Epithelial cell of prostate (primary cell): ENCODE data around the gene TENT5C.
A peak's percentile ranks its signal among the peaks of the same experiment; 100 is the strongest.

Source experiments
- DNase-seq: peaks from one replicate; pipeline ENCODE4 v3.0.0-alpha.2; 2011; ENCODE audit warnings: low read depth, low spot score
- H3K27ac ChIP-seq: fragments of 450-650 bp; 2 replicates; pipeline ENCODE4 v1.5.1; 2017; ENCODE audit warnings: mild to moderate bottlenecking

Gene TENT5C

DNA sequence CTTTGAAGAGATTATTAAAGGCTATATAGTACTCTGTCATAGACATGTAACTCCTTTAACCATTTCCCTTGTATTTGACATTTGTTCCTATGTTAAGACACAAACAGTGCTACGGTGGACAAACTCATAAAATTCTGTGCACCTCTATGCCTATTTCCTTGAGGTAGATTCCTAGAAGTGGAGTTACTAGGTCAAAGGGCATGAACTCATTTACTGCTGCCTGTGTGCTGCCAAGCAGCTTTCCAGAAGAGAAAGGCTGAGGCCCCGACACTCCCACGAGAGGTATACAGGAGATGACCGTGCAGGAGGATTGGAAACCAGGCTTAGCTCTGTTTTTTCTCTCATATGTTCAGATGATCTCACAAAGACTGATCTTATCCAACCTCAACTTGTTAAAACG, 34.4 kb upstream of the TENT5C start:
- peak overlapping the region; percentile 7 for H3K27ac ChIP-seq
- no peak for DNase-seq

DNA sequence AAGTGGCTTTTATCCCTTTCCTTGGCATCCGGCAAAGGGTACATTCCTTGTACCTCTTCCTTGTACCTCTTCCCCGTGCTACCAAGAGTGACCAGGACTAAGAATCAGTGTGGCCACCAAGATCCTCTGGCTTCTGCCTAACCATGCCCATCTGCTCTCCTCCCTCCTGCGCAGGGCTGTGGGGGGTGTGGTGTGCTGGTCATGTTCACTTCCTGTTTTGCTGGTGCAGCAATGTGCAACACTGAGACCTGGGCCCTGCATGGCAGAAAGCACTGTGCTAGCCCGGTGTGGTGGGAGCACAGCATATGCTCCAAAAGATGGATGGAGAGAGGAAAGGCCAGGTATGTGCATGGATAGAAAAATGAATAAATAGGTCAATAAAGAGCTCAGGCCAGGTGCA, 33.3 kb upstream of the TENT5C start:
- no peak for DNase-seq
- H3K27ac ChIP-seq, result no peak overlapping the region

DNA sequence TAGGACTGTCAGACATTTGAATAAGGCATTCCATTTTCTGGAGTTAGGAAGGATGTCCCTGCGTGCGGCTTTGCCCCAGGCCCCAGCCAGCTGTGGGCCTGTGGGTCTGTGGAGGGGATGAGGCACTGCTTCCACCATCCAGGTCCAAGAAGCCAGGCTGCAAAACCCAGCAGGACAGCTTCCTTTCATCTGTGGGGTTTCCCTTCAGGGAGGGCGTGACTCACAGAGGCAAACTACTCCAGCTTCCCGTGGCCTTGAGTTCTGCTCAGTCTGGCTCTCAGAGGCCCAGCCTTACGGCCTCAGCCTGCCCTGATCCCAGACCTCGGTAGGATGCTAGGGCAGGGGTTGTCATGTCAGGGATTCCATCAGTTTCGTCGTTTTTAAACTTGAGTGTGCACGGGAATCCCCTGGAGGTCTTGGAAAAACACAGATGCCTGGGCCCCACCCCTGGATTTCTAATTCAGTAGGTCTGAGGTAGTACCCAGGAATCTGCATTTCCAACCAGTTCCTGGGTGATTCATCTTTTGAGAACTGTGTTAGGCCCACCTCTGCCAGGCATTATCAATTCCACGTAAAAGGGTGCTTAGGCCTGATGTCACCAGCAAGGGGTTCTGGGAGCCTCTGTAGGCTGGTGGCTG, 32.3 kb upstream of the TENT5C start:
- no peak for DNase-seq
- no peak overlapping the region for H3K27ac ChIP-seq

DNA sequence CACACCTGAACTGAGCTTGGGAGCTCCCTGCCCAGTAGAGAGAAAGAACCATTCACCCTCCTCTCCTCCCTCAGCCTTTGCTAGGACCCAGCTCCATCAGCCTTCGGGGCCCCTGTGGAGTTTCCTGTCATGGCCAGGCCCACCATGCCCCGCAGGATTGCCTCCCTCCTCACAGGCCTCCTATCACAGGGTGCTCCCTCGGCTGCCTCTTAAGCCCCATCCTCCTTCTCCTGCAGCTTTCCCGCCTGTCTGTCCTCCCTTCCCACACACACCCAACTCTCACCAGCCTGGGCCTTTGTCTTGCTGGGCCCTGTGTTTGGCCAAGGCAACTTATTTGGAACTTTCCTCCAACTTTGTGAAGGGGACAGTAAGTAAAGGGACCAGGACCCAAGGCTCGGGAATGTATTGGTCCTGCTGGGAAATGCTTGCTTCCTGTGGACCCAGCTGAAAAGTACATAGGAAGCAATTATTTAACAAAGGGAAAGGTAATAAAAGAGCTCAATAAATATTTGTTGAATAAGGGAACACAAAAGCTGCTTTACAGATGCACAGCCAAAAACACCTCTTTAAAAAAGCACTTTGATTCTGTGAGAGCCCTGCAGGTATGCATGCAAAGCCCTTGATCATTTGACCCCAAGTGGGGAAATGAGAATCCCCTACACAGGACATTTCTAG, 31.6 kb upstream of the TENT5C start:
- H3K27ac ChIP-seq, result no peak overlapping the region
- no peak for DNase-seq

DNA sequence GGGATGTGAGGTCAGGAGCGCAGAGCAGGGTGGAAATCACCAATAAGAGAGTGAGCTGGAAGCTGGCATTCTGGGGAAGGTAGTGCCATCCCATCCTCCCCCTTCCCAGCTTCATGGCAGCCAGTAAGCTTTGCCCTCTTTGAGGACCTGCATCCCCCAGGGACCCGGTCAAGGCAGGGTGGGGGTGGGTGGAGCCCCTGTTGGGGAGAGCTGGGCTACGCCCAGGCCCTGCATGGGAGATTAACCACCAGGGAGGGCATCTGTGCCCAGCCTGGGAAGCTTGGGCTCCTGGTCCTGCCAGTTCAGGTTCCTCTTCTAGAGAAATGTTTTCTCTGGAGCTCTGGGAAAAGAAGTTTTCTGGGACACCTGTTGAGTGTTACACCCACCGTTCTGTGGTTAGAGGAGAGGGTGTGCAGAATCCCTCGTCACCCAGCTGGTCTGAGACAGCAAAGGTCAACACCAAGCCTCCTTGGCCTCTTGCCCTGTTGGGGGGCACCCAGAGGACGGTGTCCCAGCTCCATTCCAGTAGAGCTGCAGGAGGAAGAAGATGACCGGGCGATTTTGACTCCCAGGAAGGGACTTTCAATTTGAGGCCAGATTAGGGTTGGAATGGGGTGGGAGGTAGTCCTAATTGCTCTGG, 30.1 kb upstream of the TENT5C start:
- no peak for DNase-seq
- no peak overlapping the region for H3K27ac ChIP-seq

DNA sequence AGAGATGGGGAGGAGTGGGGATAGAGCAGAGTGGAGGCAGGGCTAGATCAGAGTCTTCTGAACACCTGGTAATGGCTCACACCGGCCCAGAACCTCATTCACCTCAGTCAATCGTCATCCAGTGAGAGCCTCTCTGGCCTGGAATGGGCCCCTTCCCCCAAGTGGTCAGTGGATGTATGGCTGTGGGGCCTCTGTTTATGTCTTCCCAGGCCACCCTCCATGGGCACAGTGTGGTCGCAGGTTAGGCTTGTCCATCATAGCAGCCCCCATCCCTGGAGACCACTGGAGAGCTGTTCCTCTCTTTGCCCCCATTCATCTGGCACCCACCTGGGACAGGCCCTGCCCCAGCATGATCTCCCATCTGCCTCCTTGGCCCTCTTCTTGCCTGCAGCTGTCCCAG, 29.6 kb upstream of the TENT5C start:
- no peak for DNase-seq
- no peak overlapping the region for H3K27ac ChIP-seq

DNA sequence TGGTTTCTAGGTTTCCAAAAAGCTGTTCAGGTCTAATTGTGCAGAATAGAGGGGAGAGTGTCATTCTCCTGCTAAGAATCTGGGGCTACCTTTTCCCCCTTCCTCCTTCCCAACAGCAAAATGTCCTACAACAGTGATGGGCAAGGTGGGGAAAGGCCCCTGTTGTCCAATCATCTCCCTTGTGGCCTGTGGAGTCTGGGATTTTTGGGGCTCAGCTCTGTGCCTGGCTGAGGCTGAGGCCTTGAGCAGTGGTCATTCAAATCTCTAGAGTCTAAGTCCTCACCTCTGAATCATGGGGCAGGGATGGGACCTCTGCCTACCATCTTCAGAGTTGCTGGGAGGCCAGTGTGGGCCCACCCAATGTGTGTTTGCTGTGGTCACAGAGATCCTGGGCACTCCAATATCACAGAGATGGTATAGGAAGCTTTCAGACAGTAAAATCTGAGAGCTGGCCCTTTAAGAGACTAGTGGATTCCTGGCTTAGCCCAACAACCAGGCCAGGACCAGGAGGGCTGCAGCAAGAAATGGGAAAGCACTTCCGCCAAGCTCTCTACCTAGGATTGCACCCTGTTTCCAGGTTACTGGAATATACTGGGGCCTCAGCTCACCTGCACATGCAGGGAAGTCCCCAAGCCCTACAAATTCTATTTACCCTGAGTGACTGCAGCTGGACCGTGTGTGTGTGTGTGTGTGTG, 28.5 kb upstream of the TENT5C start:
- H3K27ac ChIP-seq, result no peak overlapping the region
- no peak for DNase-seq

DNA sequence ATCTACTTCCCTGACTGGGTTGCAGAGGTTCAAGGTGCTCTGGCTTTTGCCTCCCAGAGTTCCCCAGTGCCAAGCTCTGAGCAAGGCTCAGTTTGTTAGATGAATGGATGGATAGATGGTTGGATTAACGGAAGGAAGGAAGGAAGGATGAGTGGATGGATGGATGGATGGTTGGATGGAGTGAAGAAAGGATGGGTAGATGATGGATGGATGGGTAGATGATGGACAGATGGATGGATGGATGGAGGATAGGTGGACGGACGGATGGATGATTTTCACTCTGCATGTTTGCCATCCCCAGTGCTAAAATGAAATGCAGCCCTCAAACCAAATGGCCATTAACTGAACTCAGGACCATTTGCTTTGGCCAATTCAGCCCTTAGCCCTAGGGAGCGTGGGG, 27.4 kb upstream of the TENT5C start:
- H3K27ac ChIP-seq, result no peak overlapping the region
- no peak for DNase-seq

DNA sequence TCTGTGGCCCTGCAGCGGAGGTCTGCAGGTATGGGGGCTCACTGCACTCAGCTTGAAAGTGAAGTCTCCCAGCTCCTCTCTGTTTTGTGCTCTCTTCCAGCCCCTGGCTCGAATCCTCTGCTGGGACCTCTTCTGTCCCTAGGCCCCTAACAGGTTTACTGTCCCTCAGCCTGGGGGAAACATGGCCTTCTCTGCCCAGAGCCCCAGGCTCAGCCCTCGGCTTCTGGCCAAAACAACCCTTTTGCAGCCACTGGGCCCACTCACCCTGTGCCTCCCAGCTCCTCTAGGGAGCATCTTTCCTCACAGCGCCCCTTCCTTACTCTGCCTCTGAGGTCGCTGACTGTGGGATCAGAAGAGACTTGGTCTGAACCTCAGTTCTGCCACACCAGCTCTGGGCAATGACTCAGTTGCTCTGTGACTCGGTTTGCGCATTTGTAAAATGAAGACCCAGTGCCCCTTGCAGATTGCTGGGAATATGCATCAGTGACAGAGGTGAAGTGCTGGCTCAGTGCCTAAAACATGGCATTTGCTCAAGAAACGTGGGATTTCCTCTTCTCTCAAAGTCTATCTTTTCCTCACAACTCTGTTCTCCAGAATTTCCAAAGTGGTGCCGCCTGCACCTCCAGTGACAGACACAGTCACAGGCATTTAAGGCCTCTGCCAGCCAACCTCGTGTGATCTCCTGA, 26.5 kb upstream of the TENT5C start:
- no peak overlapping the region for H3K27ac ChIP-seq
- no peak for DNase-seq

DNA sequence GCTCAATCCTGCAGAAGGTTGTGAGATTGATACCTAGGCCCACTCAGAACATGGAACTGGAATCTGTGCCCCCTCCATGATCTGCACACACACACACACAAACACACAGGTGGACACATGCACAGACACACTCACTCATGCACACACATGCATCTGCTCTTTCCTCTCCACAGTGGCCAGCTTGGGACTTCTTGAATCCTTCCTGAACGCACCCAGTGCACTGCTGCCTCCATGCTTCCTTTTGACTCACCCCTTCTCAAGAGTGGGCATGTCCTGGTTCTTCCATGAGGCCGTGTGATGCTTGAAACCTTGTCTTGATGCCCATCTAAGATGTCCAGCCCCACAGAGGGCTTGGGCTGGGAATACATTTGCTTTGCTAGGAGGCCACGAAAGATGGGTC, 25.4 kb upstream of the TENT5C start:
- no peak for DNase-seq
- H3K27ac ChIP-seq, result no peak overlapping the region

DNA sequence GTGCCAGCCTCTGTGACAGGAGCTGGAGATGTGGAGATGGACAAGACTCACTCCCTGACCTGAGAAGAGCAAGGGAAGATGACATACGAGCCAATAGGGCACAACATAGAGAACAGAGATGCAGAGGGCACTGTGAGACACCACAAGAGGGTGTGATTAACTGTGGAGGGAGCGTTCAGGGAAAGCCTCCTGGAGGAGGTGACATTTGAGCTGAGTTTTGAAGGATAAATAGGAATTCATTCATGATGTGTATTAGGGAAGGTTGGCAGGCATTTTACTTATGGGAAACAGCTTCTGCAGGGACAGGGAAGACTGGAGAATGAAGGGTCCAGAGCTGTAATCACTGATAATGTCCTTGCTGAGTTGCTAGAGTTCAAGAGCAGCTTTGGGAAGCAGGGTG, 25.0 kb upstream of the TENT5C start:
- H3K27ac ChIP-seq, result no peak overlapping the region
- DNase-seq, result no peak

DNA sequence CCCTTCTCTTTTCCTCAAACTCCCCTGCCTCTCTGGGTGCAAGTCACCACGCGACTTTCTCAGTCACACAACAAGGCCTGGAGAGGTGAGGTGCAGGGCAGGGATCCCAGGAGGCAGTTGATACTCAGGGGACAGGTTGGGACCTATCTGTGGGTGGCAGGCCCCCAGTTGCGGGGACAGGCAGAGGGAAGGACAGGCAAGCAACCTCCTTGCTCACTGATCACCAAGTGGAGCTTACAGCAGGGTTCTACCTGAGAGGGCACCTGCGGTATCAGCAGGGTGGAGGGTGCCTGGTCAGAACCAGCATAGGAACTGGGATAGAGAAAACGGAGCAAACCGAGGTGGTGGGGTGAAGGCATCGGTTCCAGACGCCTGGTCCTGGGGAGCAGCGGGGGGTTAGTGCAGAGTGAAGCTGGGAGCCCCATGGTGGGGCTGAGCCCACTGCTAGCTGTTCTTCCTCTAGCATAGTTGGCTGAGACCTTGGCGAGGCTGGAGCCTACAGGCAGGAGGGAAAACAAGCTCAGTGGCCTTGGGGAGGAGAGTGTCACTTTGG, 24.4 kb upstream of the TENT5C start:
- no peak overlapping the region for H3K27ac ChIP-seq
- DNase-seq, result no peak

DNA sequence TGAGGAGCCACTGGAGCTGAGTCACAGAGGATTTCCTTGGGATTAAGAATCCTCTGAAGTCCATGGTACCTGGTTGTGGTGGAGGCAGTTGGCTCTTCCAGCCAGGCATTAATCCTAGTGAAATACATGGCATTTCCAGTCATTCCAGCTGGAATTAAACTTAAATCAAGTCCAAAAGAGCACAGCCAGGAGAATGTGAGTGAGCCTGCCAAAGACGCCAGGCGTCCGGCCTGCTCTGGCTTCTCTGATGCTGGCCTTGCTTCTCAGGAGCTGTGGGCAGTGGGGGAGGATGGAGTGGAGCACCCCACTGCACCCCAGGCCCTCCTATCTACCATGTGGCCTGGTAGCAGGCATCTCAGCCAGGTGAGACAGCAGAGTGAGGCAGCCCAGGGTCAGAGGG, 23.4 kb upstream of the TENT5C start:
- H3K27ac ChIP-seq, result no peak overlapping the region
- DNase-seq, result no peak

DNA sequence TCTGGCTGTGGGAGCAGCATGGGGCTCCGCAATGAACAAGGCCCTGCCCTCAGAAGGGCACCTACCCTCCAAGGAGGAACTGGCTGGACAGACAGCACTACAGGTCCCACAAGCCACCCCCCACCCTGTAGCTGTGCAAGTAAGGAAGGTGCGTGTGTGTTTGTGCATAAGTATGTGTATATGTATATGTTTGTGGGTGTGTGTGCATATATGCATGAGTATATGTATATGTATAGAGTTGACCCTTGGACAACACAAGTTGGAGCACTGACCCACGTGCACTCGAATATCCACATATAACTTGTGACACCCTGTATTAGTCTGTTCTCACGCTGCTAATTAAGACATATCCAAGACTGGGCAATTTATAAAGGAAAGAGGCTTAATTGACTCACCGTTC, 22.6 kb upstream of the TENT5C start:
- no peak overlapping the region for H3K27ac ChIP-seq
- DNase-seq, result no peak

DNA sequence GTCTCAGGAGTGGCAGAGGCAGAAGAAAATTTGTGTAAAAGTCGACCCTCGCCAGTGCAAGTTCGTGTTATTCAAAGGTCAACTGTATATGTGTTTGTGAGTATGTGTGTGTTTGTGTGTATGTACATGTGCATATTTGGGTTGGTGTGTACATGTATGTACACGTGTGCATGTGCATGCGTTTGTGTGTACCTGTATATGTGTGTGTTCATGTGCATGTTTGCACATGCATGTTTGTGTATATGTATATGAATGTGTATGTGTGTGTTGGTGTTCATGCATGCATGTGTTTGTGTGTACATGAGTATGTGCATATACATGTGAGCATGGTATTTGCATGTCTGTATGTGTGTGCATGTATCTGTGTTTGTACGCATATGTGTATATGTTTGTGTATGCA, 21.7 kb upstream of the TENT5C start:
- DNase-seq, result no peak
- no peak overlapping the region for H3K27ac ChIP-seq

DNA sequence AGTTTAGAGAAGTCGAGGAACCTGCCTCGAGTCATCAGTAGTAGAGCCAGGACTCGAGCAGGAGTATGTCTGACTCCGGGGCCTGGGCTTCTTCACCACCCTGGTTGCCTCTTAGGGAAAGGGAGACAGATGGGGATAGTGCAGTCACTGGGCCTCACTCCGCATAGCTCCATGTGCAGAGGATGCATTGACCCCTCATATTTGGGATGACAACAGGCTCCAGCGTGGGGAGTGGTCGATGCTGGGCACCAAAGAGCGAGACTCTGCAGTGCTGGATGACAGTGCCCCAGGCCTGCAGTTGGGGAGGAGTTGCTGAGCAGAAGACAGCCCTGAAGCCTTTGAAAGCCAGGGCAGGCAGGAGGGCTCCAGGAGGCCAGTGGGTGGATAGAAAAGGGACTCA, 20.8 kb upstream of the TENT5C start:
- DNase-seq, result no peak
- H3K27ac ChIP-seq, result no peak overlapping the region

DNA sequence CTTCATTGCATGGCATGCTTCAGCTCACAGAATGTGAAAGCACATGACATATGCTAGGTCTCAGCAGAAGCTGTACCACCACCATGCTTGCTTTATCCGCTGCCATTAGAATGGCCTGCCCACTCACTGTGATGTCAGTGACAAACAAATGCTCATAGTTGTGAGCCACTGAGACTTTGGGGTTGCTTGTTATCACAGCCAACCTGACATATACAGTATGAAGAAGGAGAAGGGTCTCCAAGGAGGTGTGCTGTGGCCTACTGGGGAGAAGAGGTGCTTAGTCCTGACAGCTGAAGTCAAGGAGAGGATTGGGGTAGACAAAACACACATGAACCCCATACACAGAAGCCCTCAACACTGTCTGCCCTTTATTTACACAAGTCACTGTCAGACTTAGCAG, 19.5 kb upstream of the TENT5C start:
- no peak for DNase-seq

DNA sequence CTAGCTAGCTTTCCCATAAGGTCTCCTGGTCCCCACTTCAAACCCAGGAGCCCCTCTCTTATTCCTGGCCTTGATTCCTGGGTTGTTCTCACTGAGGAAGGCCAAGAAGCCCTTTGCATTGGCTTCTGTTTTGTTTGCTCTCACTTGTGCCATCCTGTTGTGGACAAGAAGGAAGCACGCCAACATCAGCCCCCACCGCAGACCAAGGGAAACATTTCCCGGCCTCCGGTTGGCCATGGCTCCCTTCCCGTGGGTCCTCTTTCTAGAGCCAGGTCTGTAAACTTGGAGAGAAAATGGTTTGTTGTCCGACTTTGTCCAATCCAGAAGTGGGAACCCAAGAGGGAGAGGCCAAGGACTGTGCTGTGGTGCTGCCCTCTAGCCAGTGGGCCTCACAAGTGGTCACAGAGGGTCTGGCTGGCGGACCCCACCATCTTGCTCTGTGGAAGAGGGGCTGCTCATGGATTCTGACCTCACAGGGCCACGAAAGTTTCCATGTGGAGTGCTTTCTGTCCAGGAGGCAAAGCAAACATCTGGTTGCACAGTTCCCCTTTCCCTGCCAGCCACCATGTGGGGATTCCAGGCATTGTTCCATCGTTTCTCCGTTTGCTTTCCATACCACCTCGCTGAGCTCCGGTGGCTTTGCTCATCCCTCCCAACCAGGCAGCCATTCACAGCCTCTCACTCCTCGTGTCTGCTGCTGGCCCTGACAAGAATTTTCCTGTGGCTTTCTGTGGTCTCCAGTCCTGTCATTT, 18.9 kb upstream of the TENT5C start:
- H3K27ac ChIP-seq, result no peak overlapping the region
- no peak for DNase-seq

More for the DNA sequence above, 19.5 kb upstream of the TENT5C start:
- H3K27ac ChIP-seq, result no peak overlapping the region

DNA sequence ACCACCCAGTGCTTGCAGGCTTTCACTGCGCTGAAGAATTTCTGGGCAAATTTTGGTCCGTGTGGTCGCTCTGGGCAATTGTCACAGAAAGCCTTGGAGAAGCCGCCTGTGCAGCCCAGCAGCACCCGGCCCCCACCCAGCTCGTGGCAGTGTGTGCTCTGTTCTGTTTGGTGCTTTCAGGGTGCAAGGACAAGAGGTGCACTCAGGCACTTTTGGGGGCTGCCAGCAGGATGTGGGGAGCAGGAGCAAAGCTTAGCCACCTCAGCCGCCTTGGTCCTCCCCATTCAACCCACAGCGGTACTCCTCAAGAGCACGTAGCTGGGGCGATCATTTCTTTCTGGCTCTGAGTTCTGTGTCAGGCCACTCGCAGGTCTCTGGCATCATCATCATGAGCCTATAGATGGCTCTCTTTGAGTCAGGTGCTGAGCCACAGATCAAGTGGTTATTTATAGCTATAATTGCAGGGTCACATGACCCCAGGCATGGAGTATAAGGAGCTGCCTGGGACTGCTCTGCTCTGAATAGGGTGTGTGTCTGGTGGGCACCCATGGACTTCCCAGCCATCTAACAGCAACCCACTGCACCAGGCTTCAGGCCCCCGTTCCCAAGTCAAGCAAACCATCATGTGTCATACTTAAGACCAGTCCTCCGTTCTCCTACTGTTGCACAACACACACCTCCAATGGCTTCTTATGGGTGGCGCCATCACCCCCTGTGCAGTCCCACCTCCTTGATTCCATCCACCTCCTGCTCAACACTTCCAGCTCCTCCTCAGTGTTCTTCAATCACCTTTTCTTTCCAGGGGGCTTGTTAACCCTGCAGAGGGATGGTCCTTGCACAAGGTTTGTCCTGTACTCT, 18.1 kb upstream of the TENT5C start:
- DNase-seq, result no peak
- no peak overlapping the region for H3K27ac ChIP-seq
